PC-3 (cell line): ENCODE data around the gene AEN.
A peak's percentile ranks its signal among the peaks of the same experiment; 100 is the strongest.

Source experiments
- EZH2phosphoT487 ChIP-seq: fragments of 300-600 bp; sonication (generic); IDR thresholded peaks from 2 replicates; pipeline ENCODE4 v1.6.1; 2018; ENCODE audit warnings: mild to moderate bottlenecking, antibody characterized with exemption, low read length, borderline replicate concordance
- TF ChIP-seq, protein P1 (sequence below): fragments of 300-600 bp; sonication (generic); conservative IDR thresholded peaks from 2 replicates; pipeline ENCODE4 v1.5.1; 2017; ENCODE audit warnings: antibody characterized with exemption, low read depth, mild to moderate bottlenecking, low read length

GRCh38 chr15:88657326-88658069, 36.4 kb downstream of the AEN start:
- TF ChIP-seq, protein P1, sequence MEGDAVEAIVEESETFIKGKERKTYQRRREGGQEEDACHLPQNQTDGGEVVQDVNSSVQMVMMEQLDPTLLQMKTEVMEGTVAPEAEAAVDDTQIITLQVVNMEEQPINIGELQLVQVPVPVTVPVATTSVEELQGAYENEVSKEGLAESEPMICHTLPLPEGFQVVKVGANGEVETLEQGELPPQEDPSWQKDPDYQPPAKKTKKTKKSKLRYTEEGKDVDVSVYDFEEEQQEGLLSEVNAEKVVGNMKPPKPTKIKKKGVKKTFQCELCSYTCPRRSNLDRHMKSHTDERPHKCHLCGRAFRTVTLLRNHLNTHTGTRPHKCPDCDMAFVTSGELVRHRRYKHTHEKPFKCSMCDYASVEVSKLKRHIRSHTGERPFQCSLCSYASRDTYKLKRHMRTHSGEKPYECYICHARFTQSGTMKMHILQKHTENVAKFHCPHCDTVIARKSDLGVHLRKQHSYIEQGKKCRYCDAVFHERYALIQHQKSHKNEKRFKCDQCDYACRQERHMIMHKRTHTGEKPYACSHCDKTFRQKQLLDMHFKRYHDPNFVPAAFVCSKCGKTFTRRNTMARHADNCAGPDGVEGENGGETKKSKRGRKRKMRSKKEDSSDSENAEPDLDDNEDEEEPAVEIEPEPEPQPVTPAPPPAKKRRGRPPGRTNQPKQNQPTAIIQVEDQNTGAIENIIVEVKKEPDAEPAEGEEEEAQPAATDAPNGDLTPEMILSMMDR: peak; percentile 94
- no peak for TF ChIP-seq EZH2phosphoT487
